GM18867 (cell line): ENCODE results near the gene STX2.
"Not testable (repeated sequence)": the region's sequence is repeated elsewhere in the genome, so short reads cannot be mapped to it uniquely, and the experiment has no call there.

Experiments
- ATAC-seq: cut with Tn5 transposase; IDR thresholded peaks from one replicate; pipeline ENCODE4 v1.9.1; 2021; ENCODE audit warnings: mild to moderate bottlenecking, moderate library complexity; ENCODE audit not compliant: unreplicated experiment

Gene STX2

GRCh38 chr12:130870442-130871285, 31.6 kb upstream of the STX2 start:
- peak; percentile 68 for ATAC-seq

- no peak for ATAC-seq
These were observed 29.4 kb upstream of the STX2 start for GRCh38 chr12:130868412-130868811.

DNA sequence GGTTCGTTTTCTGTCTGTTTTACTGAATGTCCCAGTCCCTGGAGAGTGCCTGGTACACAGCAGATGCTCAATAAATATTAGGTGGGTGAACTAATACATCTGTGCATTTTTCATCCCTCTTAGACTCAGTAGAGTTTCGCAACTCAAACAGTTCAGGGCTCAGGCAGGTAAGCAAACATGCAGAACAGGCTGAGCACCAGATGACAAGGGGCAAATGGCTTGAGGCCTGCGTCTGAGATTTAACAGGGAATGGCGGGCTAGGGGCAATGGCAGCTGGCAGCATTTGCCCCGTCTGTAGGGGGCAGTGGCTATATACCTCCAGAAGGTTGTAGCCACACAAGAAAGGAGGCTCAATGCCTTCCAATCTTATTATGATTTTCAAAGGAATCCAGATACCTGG, 24.2 kb upstream of the STX2 start:
- ATAC-seq: no peak

DNA sequence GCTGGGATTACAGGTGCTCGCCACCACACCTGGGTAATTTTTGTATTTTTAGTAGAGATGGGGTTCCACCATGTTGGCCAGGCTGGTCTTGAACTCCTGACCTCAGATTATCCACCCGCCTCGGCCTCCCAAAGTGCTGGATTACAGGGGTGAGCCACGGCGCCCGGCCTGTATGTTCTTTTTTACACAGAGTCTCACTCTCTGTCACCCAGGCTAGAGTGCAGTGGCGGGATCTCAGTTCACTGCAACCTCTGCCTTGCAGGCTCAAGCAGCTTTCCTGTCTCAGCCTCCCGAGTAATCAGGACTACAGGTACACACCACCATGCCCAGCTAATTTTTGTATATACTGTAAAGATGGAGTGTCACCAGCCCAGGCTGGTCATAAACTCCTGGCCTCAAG, 23.7 kb upstream of the STX2 start:
- ATAC-seq: not testable (repeated sequence)

GRCh38 chr12:130862161-130862560, 23.1 kb upstream of the STX2 start:
- no peak for ATAC-seq

GRCh38 chr12:130860311-130860710, 21.3 kb upstream of the STX2 start:
- no peak for ATAC-seq

DNA sequence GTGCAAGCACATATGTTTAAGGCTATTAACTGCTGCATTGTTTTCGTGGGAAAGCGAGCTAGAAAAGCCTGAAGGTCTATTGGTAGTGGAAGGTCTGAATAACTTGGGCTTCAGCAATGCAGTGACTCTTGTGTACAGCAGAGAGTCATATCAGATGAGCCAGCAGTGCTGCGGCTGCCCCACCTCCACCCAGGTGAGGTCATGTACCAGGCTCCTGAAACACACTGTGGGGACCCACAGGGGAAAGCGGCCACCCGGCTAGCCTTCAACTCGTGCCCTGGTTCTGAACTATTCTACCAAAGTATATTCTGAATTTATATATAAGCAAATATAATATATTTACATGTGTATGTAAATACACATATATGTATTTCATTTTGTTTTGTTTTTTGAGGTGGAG, 20.1 kb upstream of the STX2 start:
- ATAC-seq: no peak

- no peak for ATAC-seq
These were observed 19.0 kb upstream of the STX2 start for GRCh38 chr12:130858084-130858483.

DNA sequence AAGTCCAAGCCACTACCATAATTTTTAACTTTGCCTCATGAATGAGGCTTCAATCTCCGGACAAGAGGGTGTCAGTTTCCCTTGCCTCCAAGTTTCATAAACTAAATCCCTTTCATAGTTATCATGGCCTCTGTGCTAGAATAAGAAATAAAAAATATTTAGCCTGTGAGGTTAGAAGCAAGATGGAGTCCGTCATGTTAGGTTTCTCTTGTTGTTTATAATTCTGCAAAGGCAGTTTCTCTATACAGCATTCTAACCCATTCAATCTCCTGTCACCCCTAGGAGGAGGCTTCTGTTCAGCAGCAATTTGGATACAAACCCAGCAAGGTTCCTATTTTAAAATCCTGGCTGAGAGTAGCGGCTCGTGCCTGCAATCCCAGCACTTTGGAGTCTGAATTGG, 17.0 kb upstream of the STX2 start:
- ATAC-seq: no peak

GRCh38 chr12:130850418-130851021, 11.5 kb upstream of the STX2 start:
- ATAC-seq: no peak

- no peak for ATAC-seq
These were observed 10.7 kb upstream of the STX2 start for GRCh38 chr12:130849561-130850417.

DNA sequence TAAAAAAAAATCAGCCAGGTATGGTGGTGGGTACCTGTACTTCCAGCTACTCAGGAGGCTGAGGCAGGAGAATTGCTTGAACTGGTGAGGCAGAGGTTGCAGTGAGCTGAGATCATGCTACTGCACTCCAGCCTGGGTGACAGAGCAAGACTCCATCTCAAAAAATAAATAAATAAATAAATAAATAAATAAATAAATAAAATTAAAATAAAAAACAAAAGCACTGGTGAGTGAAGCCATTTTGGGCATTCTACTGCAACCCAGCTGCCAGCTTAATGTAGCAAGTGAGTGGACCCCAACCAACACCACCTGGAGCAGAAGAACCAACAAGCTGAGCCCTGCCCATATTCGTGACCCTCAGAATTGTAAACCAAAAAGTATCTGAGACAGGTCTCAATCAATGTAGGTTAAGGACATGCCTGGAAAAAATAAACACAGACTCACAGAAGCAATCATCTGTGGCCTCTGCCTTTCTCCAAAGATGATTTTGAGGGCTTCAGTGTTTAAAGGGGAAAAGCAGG, 9.8 kb upstream of the STX2 start:
- not testable (repeated sequence) for ATAC-seq

GRCh38 chr12:130848105-130848504, 9.1 kb upstream of the STX2 start:
- ATAC-seq: not testable (repeated sequence)

DNA sequence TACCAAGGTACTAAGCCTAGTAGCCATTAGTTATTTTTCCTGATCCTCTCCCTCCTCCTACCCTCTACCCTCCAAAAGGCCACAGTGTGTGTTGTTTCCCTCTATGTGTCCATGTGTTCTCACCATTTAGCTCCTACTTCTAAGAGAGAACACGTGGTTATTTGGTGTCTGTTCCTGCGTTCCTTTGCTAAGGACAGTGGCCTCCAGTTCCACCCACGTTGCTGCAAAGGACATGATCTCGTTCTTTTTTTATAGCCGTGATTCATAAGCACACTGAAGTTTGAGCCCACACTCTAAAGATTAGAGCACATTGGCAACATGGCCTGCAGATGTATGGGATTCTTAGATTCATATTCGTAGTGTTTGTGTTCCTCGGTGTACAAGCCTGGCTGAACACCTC, 8.1 kb upstream of the STX2 start:
- ATAC-seq: no peak

DNA sequence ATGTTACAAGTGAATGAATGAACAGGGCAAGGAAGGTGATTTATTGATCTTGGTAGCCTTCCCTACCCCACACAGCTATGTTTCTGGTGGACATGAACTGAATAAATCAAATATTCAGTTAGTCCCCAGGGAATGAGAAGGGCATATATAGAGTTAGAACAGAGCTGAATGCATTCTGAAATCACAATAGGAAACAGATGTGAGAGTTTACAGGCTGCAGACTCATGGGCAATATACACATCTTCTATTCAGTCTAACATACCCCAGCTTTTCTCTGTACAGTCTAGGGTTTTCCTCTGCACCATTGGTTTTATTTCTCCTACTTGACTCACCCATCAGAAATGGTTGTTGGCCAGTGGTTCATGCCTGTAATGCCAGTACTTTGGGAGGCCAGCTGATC, 7.3 kb upstream of the STX2 start:
- ATAC-seq: no peak

DNA sequence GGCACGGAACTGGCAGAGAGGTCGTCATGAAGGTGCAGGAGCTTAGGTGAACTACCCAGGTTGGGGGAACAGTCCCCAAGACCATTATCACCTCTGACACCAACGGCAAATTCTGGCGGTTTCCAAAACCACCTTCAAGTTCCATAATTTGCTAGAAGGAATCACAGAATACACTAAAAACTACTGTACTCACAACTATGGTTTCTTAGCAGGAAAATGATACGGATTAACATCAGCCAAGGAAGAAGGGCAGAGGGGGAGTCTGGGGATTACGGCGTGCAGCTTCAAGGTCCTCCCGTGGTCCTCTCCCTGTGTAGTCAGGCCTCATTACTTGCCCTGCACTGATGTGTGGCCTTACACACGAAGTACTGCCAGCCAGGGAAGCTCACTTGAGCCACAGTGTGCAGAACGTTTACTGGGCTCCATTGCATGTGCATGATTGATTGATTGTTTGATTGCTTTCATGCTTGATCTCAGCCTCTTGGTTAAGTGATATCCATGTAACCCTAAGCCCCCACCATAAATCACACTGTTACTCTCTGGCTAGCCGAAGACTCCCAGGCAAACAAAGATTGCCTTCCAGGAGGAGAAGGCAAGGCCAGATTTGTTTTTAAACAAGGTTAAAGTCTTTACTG, 837 bp upstream of the STX2 start:
- no peak for ATAC-seq

- peak; percentile 16 for ATAC-seq
These were observed 633 bp downstream of the STX2 start for GRCh38 chr12:130838284-130838950.

DNA sequence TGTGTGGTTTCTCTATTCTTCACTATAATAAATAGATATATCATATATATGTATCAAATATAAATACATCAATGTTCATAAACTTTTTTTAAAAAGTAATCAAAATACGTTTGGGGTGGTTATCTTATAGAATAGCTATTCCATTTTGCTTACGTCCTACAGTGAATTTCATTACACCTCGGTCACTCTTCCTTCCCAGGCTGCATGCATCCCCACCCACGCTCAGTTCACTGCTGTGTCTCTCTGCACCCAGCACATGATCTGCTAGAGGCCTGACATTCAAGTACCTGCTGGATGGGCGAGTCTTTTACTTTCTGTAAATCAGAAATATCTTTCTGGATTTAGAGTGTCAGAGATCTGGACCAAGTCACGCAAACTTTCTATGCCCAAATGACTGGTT, 3.6 kb downstream of the STX2 start:
- ATAC-seq: no peak

- ATAC-seq: no peak
These were observed 4.0 kb downstream of the STX2 start for GRCh38 chr12:130835011-130835410.

DNA sequence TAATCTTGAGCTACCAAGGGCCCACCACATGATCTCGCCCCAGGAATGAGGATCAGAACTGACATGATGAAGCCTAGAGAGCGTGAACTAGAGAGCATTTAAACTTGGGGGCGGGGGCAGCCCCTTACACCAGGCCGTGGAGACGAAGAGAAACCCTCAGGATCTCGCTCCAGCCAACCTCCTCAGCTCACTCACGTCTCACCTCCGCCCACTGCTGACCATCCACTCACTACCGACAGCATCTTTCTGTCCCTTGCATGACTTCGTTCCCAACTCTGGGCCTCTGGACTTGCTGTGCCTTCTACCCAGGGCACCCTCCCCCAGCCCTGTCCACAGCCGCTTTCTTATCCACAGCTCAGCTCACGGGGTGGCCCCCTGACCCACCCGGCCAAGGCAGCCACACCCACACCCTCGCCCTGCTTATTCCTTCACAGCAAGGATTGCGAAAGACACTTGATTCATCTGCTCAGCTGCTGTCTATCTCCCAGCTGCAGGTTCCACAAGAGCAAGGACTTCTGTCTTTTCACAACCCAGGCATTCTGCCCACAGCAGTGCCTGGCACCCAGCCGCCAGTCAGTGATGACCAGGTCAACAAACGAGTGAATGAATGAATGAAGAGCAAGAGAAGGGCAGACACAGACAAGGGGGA, 6.4 kb downstream of the STX2 start:
- no peak for ATAC-seq
